B cell (primary cell): ENCODE results near the gene PYCARD. TPM values are rescaled to one million over a fixed set of nuclear protein-coding genes. Genes with fewer than 3 reads are reported as not detected.

Experiments used
- ATAC-seq: fragments of 200-7000 bp; cut with Tn5 transposase; one replicate; pipeline ENCODE4 v1.10.0; 2021; ENCODE audit warnings: low read depth, mild to moderate bottlenecking, moderate number of reproducible peaks, moderate library complexity
- CTCF ChIA-PET: fragments of 350-600 bp; sonication (Branson Sonifier 250); formaldehyde crosslinking; loops from one replicate; lab custom pipeline; 2021; ENCODE audit warnings: antibody characterized with exemption, inconsistent platforms; lab: Charles Lee
- POLR2A ChIA-PET: fragments of 350-600 bp; sonication (Branson Sonifier 250); formaldehyde crosslinking; loops from one replicate; lab custom pipeline; 2021; ENCODE audit warnings: antibody characterized with exemption; lab: Charles Lee
- DNase-seq: peaks from one replicate; pipeline ENCODE4 v3.0.0; 2013
- H2AFZ ChIP-seq: 2 replicates; pipeline ENCODE4 v1.6.1; 2012; ENCODE audit warnings: mild to moderate bottlenecking, low read depth, low read length; ENCODE audit not compliant: insufficient read depth, poor library complexity, severe bottlenecking
- H3K27ac ChIP-seq, 2 donors: 1 replicate in 1 of 2; 2 replicates in 1 of 2; pipeline ENCODE4 v1.5.1; 2012 to 2013; ENCODE audit warnings: low read length in 2 of 2, mild to moderate bottlenecking in 2 of 2, moderate library complexity in 1 of 2
- H3K27me3 ChIP-seq, 4 experiments: fragments of 200-600 bp in 1 of 4; sonication (generic) in 1 of 4; replicated peaks in 1 of 4; 1 replicate in 2 of 4; 2 replicates in 2 of 4; pipeline versions ENCODE4 v1.6.1 to v1.7.0; 2013 to 2016; ENCODE audit warnings: low read length in 3 of 4, mild to moderate bottlenecking in 2 of 4, mixed read lengths in 1 of 4, moderate library complexity in 1 of 4; ENCODE audit not compliant: insufficient read depth in 4 of 4, control insufficient read depth in 3 of 4; ENCODE audit errors: control extremely low read depth in 1 of 4
- H3K36me3 ChIP-seq, 2 experiments: replicated peaks in 1 of 2; 1 replicate in 1 of 2; 2 replicates in 1 of 2; pipeline versions ENCODE4 v1.6.1 to v1.7.1; 2013; ENCODE audit warnings: low read length in 1 of 2; ENCODE audit not compliant: insufficient read depth in 2 of 2, control insufficient read depth in 1 of 2; ENCODE audit errors: control extremely low read depth in 1 of 2, extremely low read depth in 1 of 2
- H3K4me1 ChIP-seq, 2 donors: fragments of 200-600 bp in 1 of 2; sonication (generic) in 1 of 2; 1 replicate in 1 of 2; 2 replicates in 1 of 2; pipeline versions ENCODE4 v1.5.1 to v1.6.1; 2013 to 2017; ENCODE audit warnings: low read length in 2 of 2; ENCODE audit not compliant: control insufficient read depth in 2 of 2, insufficient read depth in 2 of 2
- H3K4me2 ChIP-seq: replicated peaks from 2 replicates; pipeline ENCODE3; 2012; ENCODE audit warnings: mild to moderate bottlenecking, low read depth, low read length; ENCODE audit not compliant: poor library complexity, severe bottlenecking
- H3K4me3 ChIP-seq, 5 experiments: fragments of 200-600 bp in 1 of 5; sonication (generic) in 1 of 5; 1 replicate in 3 of 5; 2 replicates in 2 of 5; pipeline versions ENCODE4 v1.5.1 to v1.7.0; 2011 to 2016; ENCODE audit warnings: low read length in 4 of 5, mild to moderate bottlenecking in 4 of 5, low read depth in 2 of 5, control low read depth in 1 of 5, moderate library complexity in 1 of 5; ENCODE audit not compliant: insufficient read depth in 1 of 5; ENCODE audit errors: control extremely low read depth in 1 of 5, extremely low read depth in 1 of 5
- H3K79me2 ChIP-seq: fragments of 200-600 bp; sonication (generic); one replicate; pipeline ENCODE4 v1.6.0; 2016; ENCODE audit warnings: low read length; ENCODE audit not compliant: control insufficient read depth, insufficient read depth
- H3K9ac ChIP-seq: fragments of 200-600 bp; sonication (generic); 2 replicates; pipeline ENCODE4 v1.6.1; 2017; ENCODE audit warnings: mild to moderate bottlenecking, low read length, moderate library complexity
- H3K9me3 ChIP-seq, 3 donors: one replicate each; pipeline versions ENCODE4 v1.6.1 to v1.7.1; 2013; ENCODE audit warnings: low read length in 2 of 3; ENCODE audit not compliant: control insufficient read depth in 2 of 3, insufficient read depth in 1 of 3; ENCODE audit errors: control extremely low read depth in 1 of 3
- H4K20me1 ChIP-seq: 2 replicates; pipeline ENCODE4 v1.6.0; 2012; ENCODE audit warnings: mild to moderate bottlenecking, low read length; ENCODE audit not compliant: insufficient read depth, control insufficient read depth, poor library complexity, severe bottlenecking
- H3K27ac Mint-ChIP-seq: one replicate; pipeline ENCODE4 v1.8.0; 2021; ENCODE audit warnings: mixed read lengths
- H3K27me3 Mint-ChIP-seq: one replicate; pipeline ENCODE4 v1.8.0; 2021; ENCODE audit warnings: mixed read lengths
- H3K4me1 Mint-ChIP-seq: one replicate; pipeline ENCODE4 v1.8.0; 2021; ENCODE audit warnings: mixed read lengths
- H3K4me3 Mint-ChIP-seq: one replicate; pipeline ENCODE4 v1.8.0; 2021; ENCODE audit warnings: mixed read lengths
- H3K9me3 Mint-ChIP-seq: one replicate; pipeline ENCODE4 v1.8.0; 2022; ENCODE audit warnings: mixed read lengths; ENCODE audit not compliant: insufficient read depth
- EZH2 ChIP-seq: IDR thresholded peaks from 2 replicates; pipeline ENCODE4 v1.6.1; 2012; ENCODE audit warnings: borderline replicate concordance, low read depth, mild to moderate bottlenecking, moderate library complexity, low read length; ENCODE audit not compliant: insufficient read depth, poor library complexity, severe bottlenecking
- WGBS: methylation state at CpG from one replicate; pipeline ENCODE4 v1.1.5; 2013; ENCODE audit warnings: missing lambda C conversion rate; ENCODE audit not compliant: insufficient coverage; 5-methylcytosine and 5-hydroxymethylcytosine counted together
- intact Hi-C: fragments of 100-400 bp; cut with micrococcal nuclease; formaldehyde crosslinking; loops from one replicate; pipeline ENCODE4 v1.10.0; 2022
- polyA plus RNA-seq: library from polyadenylated mRNA; depleted of rRNA; stranded (reverse); fragments of >200 nt; gene quantifications from 2 replicates; pipeline ENCODE4 v1.2.3, GENCODE V29; 2012
- total RNA-seq, 2 donors: library from RNA; stranded (reverse); fragments of 120-200 nt in 1 of 2; gene quantifications; 1 replicate in 1 of 2; 2 replicates in 1 of 2; pipeline versions ENCODE4 v1.2.3 to v1.2.4, GENCODE V29; 2013 to 2022
- TF ChIP-seq, protein P1 (sequence below): fragments of 200-600 bp; IDR thresholded peaks from one replicate; pipeline ENCODE4 v1.8.0; 2022; ENCODE audit warnings: antibody characterized with exemption, mild to moderate bottlenecking

The PYCARD gene
- total and polyA plus RNA-seq, 2 donors (not counting 1 experiment from before 2014, with no cell fraction given) = 35.7 to 72.0 TPM

DNA sequence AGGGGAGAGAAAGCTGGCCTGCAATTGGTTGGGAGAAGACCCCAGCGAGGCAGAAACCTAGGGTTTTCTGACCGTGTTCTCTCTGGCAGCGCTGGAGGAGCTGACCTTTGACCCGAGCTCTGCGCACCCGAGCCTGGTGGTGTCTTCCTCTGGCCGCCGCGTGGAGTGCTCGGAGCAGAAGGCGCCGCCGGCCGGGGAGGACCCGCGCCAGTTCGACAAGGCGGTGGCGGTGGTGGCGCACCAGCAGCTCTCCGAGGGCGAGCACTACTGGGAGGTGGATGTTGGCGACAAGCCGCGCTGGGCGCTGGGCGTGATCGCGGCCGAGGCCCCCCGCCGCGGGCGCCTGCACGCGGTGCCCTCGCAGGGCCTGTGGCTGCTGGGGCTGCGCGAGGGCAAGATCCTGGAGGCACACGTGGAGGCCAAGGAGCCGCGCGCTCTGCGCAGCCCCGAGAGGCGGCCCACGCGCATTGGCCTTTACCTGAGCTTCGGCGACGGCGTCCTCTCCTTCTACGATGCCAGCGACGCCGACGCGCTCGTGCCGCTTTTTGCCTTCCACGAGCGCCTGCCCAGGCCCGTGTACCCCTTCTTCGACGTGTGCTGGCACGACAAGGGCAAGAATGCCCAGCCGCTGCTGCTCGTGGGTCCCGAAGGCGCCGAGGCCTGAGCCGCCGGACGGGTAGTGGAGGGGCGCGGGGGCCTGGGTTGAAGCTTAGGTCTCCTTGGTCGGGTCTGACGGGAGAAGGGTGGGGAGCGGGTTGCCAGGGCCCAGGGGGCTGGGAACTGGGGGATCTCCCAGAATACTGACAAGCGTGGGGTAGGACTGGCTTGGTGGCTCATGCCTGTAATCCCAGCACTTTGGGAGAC, 21.8 kb upstream of the PYCARD start:
- Histone ChIP-seq H3K4me3 (no peak overlapping the region), H3K9me3 (no peaks in the 10 kb centered on the region), H3K27me3 (peaks cover 0 to 17% (median 7%) of the 10 kb centered on the region in 4 experiments), H3K27ac (no peak overlapping the region), H3K4me1 (no peaks in the 10 kb centered on the region), H2AFZ (no peak overlapping the region), H3K9ac (no peak overlapping the region), H3K36me3 (no peaks in the 10 kb centered on the region), H4K20me1 (no peaks in the 10 kb centered on the region), H3K79me2 (no peaks in the 10 kb centered on the region), H3K4me2 (no peak overlapping the region)
- intact Hi-C loops = no loop called here
- no peak for ATAC-seq
- Mint-ChIP-seq H3K4me1 (no peaks in the 10 kb centered on the region), H3K27ac (no peak overlapping the region), H3K27me3 (peaks cover 15% of the 10 kb centered on the region), H3K4me3 (no peak overlapping the region), H3K9me3 (no peaks in the 10 kb centered on the region)
- 97% methylated on average over 78 of the region's 80 CpGs for WGBS
- DNase-seq = no peak
- POLR2A ChIA-PET = no interaction called here
- TF ChIP-seq, protein P1, sequence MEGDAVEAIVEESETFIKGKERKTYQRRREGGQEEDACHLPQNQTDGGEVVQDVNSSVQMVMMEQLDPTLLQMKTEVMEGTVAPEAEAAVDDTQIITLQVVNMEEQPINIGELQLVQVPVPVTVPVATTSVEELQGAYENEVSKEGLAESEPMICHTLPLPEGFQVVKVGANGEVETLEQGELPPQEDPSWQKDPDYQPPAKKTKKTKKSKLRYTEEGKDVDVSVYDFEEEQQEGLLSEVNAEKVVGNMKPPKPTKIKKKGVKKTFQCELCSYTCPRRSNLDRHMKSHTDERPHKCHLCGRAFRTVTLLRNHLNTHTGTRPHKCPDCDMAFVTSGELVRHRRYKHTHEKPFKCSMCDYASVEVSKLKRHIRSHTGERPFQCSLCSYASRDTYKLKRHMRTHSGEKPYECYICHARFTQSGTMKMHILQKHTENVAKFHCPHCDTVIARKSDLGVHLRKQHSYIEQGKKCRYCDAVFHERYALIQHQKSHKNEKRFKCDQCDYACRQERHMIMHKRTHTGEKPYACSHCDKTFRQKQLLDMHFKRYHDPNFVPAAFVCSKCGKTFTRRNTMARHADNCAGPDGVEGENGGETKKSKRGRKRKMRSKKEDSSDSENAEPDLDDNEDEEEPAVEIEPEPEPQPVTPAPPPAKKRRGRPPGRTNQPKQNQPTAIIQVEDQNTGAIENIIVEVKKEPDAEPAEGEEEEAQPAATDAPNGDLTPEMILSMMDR = no peak
- TF ChIP-seq EZH2 = no peak
- CTCF ChIA-PET = no interaction called here

DNA sequence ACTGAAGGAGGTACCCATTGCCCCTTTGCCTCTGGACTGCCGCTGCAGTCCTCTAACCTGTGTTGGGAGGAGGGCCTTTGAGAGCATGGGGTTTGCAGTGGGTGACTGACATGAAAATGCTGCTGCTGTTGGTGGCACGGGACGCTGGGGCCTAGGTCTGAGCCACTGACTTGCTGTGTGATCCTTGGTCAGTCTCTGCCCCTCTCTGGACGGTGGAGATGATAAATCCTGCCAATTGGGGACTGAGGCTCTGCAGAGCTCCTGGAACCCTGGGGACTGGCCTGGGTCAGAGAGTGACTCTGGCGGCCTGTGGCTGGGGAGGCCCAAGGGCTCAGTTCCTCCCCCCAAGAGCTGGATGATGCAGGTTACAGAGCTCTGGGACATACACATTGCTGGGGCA, 20.5 kb upstream of the PYCARD start:
- no peak for TF ChIP-seq EZH2
- TF ChIP-seq, protein P1 = no peak
- ATAC-seq = no peak
- peaks cover 24% of the 10 kb centered on the region for H3K27me3 Mint-ChIP-seq
- Histone ChIP-seq H3K27ac (no peak overlapping the region), H3K4me1 (peaks cover under 1% of the 10 kb centered on the region in 2 donors), H3K79me2 (no peaks in the 10 kb centered on the region), H3K27me3 (peaks cover 0 to 29% (median 10%) of the 10 kb centered on the region in 4 experiments), H3K4me2 (no peak overlapping the region), H3K9ac (no peak overlapping the region), H3K9me3 (no peaks in the 10 kb centered on the region), H3K36me3 (no peaks in the 10 kb centered on the region), H4K20me1 (no peaks in the 10 kb centered on the region), H3K4me3 (no peak overlapping the region), H2AFZ (no peak overlapping the region)
- H3K4me3 Mint-ChIP-seq = no peak overlapping the region
- DNase-seq = no peak
- no peaks in the 10 kb centered on the region for H3K9me3 Mint-ChIP-seq
- no peak overlapping the region for H3K27ac Mint-ChIP-seq
- peaks cover under 1% of the 10 kb centered on the region for H3K4me1 Mint-ChIP-seq
- ChIA-PET POLR2A (interaction anchor here (0.6 kb wide), 1 partner anchor 586 kb away, joined by 6 read pairs; no protein-coding TSS in a partner anchor), CTCF (no interaction called here)
- intact Hi-C loops = no loop called here
- WGBS = 98% methylated on average over 5 of the region's 5 CpGs
